H1 (cell line): ENCODE data around the gene CCN6. TPM values are rescaled to one million over a fixed set of nuclear protein-coding genes. Genes with fewer than 3 reads are reported as not detected.

Experiments used
- CTCF ChIA-PET: fragments of 300-600 bp; sonication (Branson Sonifier 250); formaldehyde crosslinking; loops from one replicate; lab custom pipeline; 2021; ENCODE audit not compliant: partially characterized antibody; lab: Charles Lee
- POLR2A ChIA-PET: fragments of 300-600 bp; sonication (Branson Sonifier 250); formaldehyde crosslinking; loops from one replicate; lab custom pipeline; 2021; ENCODE audit warnings: inconsistent platforms; ENCODE audit not compliant: partially characterized antibody; lab: Charles Lee
- DNase-seq, 2 experiments: peaks; one replicate each; pipeline versions ENCODE4 v3.0.0 to v3.0.0-alpha.2; 2010 to 2022; ENCODE audit warnings: low spot score in 2 of 2, low read depth in 1 of 2, mixed read lengths in 1 of 2
- FAIRE-seq: peaks from 2 replicates; lab custom pipeline; 2011; peaks lifted over from hg19 to GRCh38; lab: Jason Lieb, UNC
- H2AFZ ChIP-seq: 2 replicates; pipeline ENCODE4 v1.8.1; 2012; ENCODE audit warnings: low read length, inconsistent platforms
- H2AK5ac ChIP-seq: 2 replicates; pipeline ENCODE4 v1.6.1; 2013; ENCODE audit warnings: low read depth, low read length
- H2BK120ac ChIP-seq: replicated peaks from 2 replicates; pipeline ENCODE3; 2013; ENCODE audit warnings: low read depth, low read length, inconsistent platforms
- H2BK12ac ChIP-seq: 2 replicates; pipeline ENCODE4 v1.6.1; 2013; ENCODE audit warnings: low read depth, low read length
- H2BK15ac ChIP-seq: 2 replicates; pipeline ENCODE4 v1.6.1; 2013; ENCODE audit warnings: low read length
- H2BK20ac ChIP-seq: 2 replicates; pipeline ENCODE4 v1.6.1; 2013; ENCODE audit warnings: low read length
- H2BK5ac ChIP-seq: 2 replicates; pipeline ENCODE4 v1.6.1; 2013; ENCODE audit warnings: low read depth, low read length
- H3K14ac ChIP-seq: 2 replicates; pipeline ENCODE4 v1.6.1; 2013; ENCODE audit warnings: inconsistent platforms; ENCODE audit not compliant: insufficient read length
- H3K18ac ChIP-seq: 2 replicates; pipeline ENCODE4 v1.6.1; 2013; ENCODE audit warnings: low read length; ENCODE audit errors: extremely low read depth
- H3K23ac ChIP-seq: 2 replicates; pipeline ENCODE4 v1.6.1; 2013; ENCODE audit warnings: inconsistent platforms; ENCODE audit not compliant: insufficient read length
- H3K23me2 ChIP-seq: 2 replicates; pipeline ENCODE4 v1.6.1; 2013; ENCODE audit warnings: low read depth, low read length
- H3K27ac ChIP-seq: 2 replicates; pipeline ENCODE4 v1.6.1; 2011; ENCODE audit warnings: low read depth, low read length, inconsistent platforms
- H3K27me3 ChIP-seq, 4 experiments: replicated peaks in 1 of 4; 1 replicate in 1 of 4; 2 replicates in 3 of 4; pipeline versions ENCODE4 v1.6.1 to v1.8.1; 2011 to 2013; ENCODE audit warnings: low read length in 3 of 4, mild to moderate bottlenecking in 3 of 4, inconsistent platforms in 2 of 4, mixed read lengths in 2 of 4, moderate library complexity in 1 of 4; ENCODE audit not compliant: control insufficient read depth in 3 of 4, insufficient read depth in 3 of 4; ENCODE audit errors: extremely low read depth in 1 of 4
- H3K36me3 ChIP-seq, 4 experiments: 2 replicates each; pipeline versions ENCODE4 v1.6.1 to v1.8.1; 2011 to 2013; ENCODE audit warnings: mild to moderate bottlenecking in 4 of 4, low read length in 3 of 4, moderate library complexity in 2 of 4, control low read depth in 1 of 4, inconsistent platforms in 1 of 4; ENCODE audit not compliant: insufficient read depth in 4 of 4, control insufficient read depth in 2 of 4
- H3K4ac ChIP-seq: replicated peaks from 2 replicates; pipeline ENCODE3; 2013; ENCODE audit warnings: low read length, low read depth, mixed read lengths, inconsistent platforms; ENCODE audit not compliant: insufficient read length
- H3K4me1 ChIP-seq, 4 experiments: replicated peaks in 1 of 4; 1 replicate in 1 of 4; 2 replicates in 3 of 4; pipeline versions ENCODE4 v1.6.1 to v1.8.1; 2011 to 2013; ENCODE audit warnings: low read length in 3 of 4, inconsistent platforms in 2 of 4, mixed read lengths in 1 of 4; ENCODE audit not compliant: insufficient read depth in 4 of 4, control insufficient read depth in 3 of 4
- H3K4me2 ChIP-seq, 2 experiments: 2 replicates each; pipeline versions ENCODE4 v1.6.1 to v1.8.1; 2011 to 2013; ENCODE audit warnings: low read depth in 2 of 2, low read length in 2 of 2, control low read depth in 1 of 2, inconsistent platforms in 1 of 2, mild to moderate bottlenecking in 1 of 2; ENCODE audit not compliant: insufficient read depth in 1 of 2
- H3K4me3 ChIP-seq, 4 experiments: fragments of 200-600, 300-600 bp in 1 of 4; sonication (generic), shearing (Covaris generic), sonication (Bioruptor Twin) in 1 of 4; 2 replicates each; pipeline versions ENCODE4 v1.5.1 to v1.8.1; 2011 to 2016; ENCODE audit warnings: low read length in 4 of 4, low read depth in 3 of 4, control low read depth in 2 of 4, inconsistent platforms in 2 of 4, mild to moderate bottlenecking in 2 of 4, mixed read lengths in 1 of 4, moderate library complexity in 1 of 4; ENCODE audit not compliant: insufficient read depth in 2 of 4; ENCODE audit errors: extremely low read depth in 1 of 4
- H3K56ac ChIP-seq: replicated peaks from 2 replicates; pipeline ENCODE3; 2013; ENCODE audit warnings: low read depth, mild to moderate bottlenecking, mixed read lengths, low read length, inconsistent platforms; ENCODE audit not compliant: insufficient read length
- H3K79me1 ChIP-seq: 2 replicates; pipeline ENCODE4 v1.6.1; 2013; ENCODE audit warnings: low read depth, low read length, control low read depth
- H3K79me2 ChIP-seq, 2 experiments: 2 replicates each; pipeline versions ENCODE4 v1.6.1 to v1.8.1; 2012 to 2013; ENCODE audit warnings: low read length in 2 of 2, mild to moderate bottlenecking in 2 of 2, inconsistent platforms in 1 of 2; ENCODE audit not compliant: insufficient read depth in 2 of 2, control insufficient read depth in 1 of 2
- H3K9ac ChIP-seq, 4 experiments: replicated peaks in 1 of 4; 1 replicate in 1 of 4; 2 replicates in 3 of 4; pipeline versions ENCODE4 v1.6.1 to v1.8.1; 2011 to 2013; ENCODE audit warnings: low read depth in 3 of 4, low read length in 3 of 4, control low read depth in 2 of 4, mild to moderate bottlenecking in 2 of 4, moderate library complexity in 2 of 4, inconsistent platforms in 1 of 4; ENCODE audit errors: extremely low read depth in 1 of 4
- H3K9me3 ChIP-seq, 2 experiments: 2 replicates each; pipeline versions ENCODE4 v1.6.1 to v1.8.1; 2012 to 2013; ENCODE audit warnings: mild to moderate bottlenecking in 2 of 2, moderate library complexity in 2 of 2, control low read depth in 1 of 2, inconsistent platforms in 1 of 2, low read depth in 1 of 2, low read length in 1 of 2, mixed read lengths in 1 of 2; ENCODE audit not compliant: insufficient read depth in 2 of 2
- H4K20me1 ChIP-seq, 2 experiments: replicated peaks in 1 of 2; 2 replicates each; pipeline versions ENCODE3 to v1.8.1; 2011 to 2013; ENCODE audit warnings: inconsistent platforms in 2 of 2, low read length in 2 of 2, mild to moderate bottlenecking in 1 of 2; ENCODE audit not compliant: insufficient read depth in 2 of 2, control insufficient read depth in 1 of 2
- H4K5ac ChIP-seq: 2 replicates; pipeline ENCODE4 v1.6.1; 2013; ENCODE audit warnings: low read length, low read depth, mixed read lengths, inconsistent platforms; ENCODE audit not compliant: insufficient read length
- H4K8ac ChIP-seq: 2 replicates; pipeline ENCODE4 v1.8.0; 2013; ENCODE audit warnings: mild to moderate bottlenecking, moderate library complexity, low read length, inconsistent platforms; ENCODE audit not compliant: insufficient read depth; ENCODE audit errors: extremely low read depth
- H4K91ac ChIP-seq: replicated peaks from 2 replicates; pipeline ENCODE3; 2013; ENCODE audit warnings: low read length, mixed read lengths, inconsistent platforms; ENCODE audit not compliant: insufficient read length
- CTBP2 ChIP-seq: IDR thresholded peaks from 2 replicates; pipeline ENCODE4 v1.7.0; 2011; ENCODE audit warnings: borderline replicate concordance, mild to moderate bottlenecking, moderate library complexity, mixed read lengths, low read length; ENCODE audit not compliant: insufficient read depth, insufficient read length
- EZH2 ChIP-seq: fragments of 200-600 bp; sonication (generic); IDR thresholded peaks from 2 replicates; pipeline ENCODE4 v1.7.1; 2012; ENCODE audit warnings: low read depth, mild to moderate bottlenecking, moderate library complexity, low read length, inconsistent platforms; ENCODE audit not compliant: severe bottlenecking
- HDAC6 ChIP-seq: IDR thresholded peaks from one replicate; pipeline ENCODE4 v1.7.1; 2012; ENCODE audit warnings: low read depth, mild to moderate bottlenecking, inconsistent platforms, low read length, moderate library complexity
- MAFK ChIP-seq: IDR thresholded peaks from 2 replicates; pipeline ENCODE4 v1.6.1; 2012; ENCODE audit warnings: low read depth, mild to moderate bottlenecking, improper control_type of control experiment, low read length
- NRF1 ChIP-seq: IDR thresholded peaks from 2 replicates; pipeline ENCODE4 v1.6.1; 2011; ENCODE audit warnings: mild to moderate bottlenecking, low read depth, low read length, improper control_type of control experiment
- POLR2A ChIP-seq, 2 experiments: IDR thresholded peaks; 1 replicate in 1 of 2; 2 replicates in 1 of 2; pipeline ENCODE4 v1.6.1; 2011; ENCODE audit warnings: low read depth in 2 of 2, low read length in 2 of 2, mild to moderate bottlenecking in 2 of 2; ENCODE audit errors: control extremely low read depth in 1 of 2
- POU5F1 ChIP-seq: IDR thresholded peaks from 2 replicates; pipeline ENCODE4 v1.6.1; 2011; ENCODE audit warnings: low read depth, mild to moderate bottlenecking, low read length, moderate library complexity
- RAD21 ChIP-seq, 2 experiments: IDR thresholded peaks in 1 of 2; conservative IDR thresholded peaks in 1 of 2; 2 replicates each; pipeline ENCODE4 v1.6.1; 2011; ENCODE audit warnings: low read depth in 2 of 2, low read length in 2 of 2, improper control_type of control experiment in 1 of 2, inconsistent platforms in 1 of 2, mild to moderate bottlenecking in 1 of 2, moderate library complexity in 1 of 2
- RFX5 ChIP-seq: IDR thresholded peaks from 2 replicates; pipeline ENCODE4 v1.6.1; 2011; ENCODE audit warnings: low read depth, low read length, improper control_type of control experiment, borderline replicate concordance
- SAP30 ChIP-seq: fragments of 300-600 bp; sonication (generic); IDR thresholded peaks from 2 replicates; pipeline ENCODE4 v1.7.1; 2012; ENCODE audit warnings: low read length, moderate library complexity, mild to moderate bottlenecking, inconsistent platforms; ENCODE audit not compliant: insufficient read depth, insufficient replicate concordance
- SIRT6 ChIP-seq: IDR thresholded peaks from one replicate; pipeline ENCODE4 v1.7.1; 2012; ENCODE audit warnings: low read length, inconsistent platforms
- SUZ12 ChIP-seq: fragments of 200-600 bp; sonication (generic); IDR thresholded peaks from 2 replicates; pipeline ENCODE4 v1.6.1; 2012; ENCODE audit warnings: mild to moderate bottlenecking, inconsistent platforms, low read length, moderate library complexity, mixed read lengths
- TAF1 ChIP-seq: IDR thresholded peaks from 2 replicates; pipeline ENCODE4 v1.6.1; 2011; ENCODE audit warnings: mild to moderate bottlenecking, low read depth, low read length
- WGBS, 2 experiments: shearing (Covaris generic) in 1 of 2; methylation state at CpG; one replicate each; pipeline versions ENCODE4 v1.1.6 to v1.1.7; 2013 to 2015; ENCODE audit warnings: low lambda C conversion rate in 2 of 2, mixed read lengths in 2 of 2, inconsistent platforms in 1 of 2, low coverage in 1 of 2, missing lambda C conversion rate in 1 of 2; ENCODE audit not compliant: insufficient replicate concordance in 2 of 2, insufficient coverage in 1 of 2, insufficient read length in 1 of 2; ENCODE audit errors: extremely low coverage in 1 of 2, missing lambda C conversion rate in 1 of 2; 5-methylcytosine and 5-hydroxymethylcytosine counted together
- polyA plus RNA-seq, 7 experiments: library from polyadenylated mRNA; depleted of rRNA in 3 of 7; stranded (reverse) in 5 of 7; unstranded in 2 of 7; fragments of >200 nt in 5 of 7; fragments of 200-250 nt in 2 of 7; gene quantifications; 1 replicate in 5 of 7; 2 replicates in 1 of 7; 4 replicates in 1 of 7; pipeline versions ENCODE4 v1.2.1 to v1.2.3, GENCODE V29; 2011 to 2013; ENCODE audit warnings: missing spikeins in 2 of 7, mixed read lengths in 2 of 7
- total RNA-seq: library from RNA; stranded (reverse); fragmentation: NEBNext Ultra II Directional; extraction: Animal tissue kit (Norgen Biotek cat#: 25700); gene quantifications from 2 replicates; pipeline ENCODE4 v1.2.1, GENCODE V29; 2021
- TF ChIP-seq, protein P1 (sequence below): IDR thresholded peaks from 2 replicates; pipeline ENCODE4 v1.6.1; 2012; ENCODE audit warnings: inconsistent platforms

CCN6 gene
- total and polyA plus RNA-seq, 2 of the 8 experiments (the other 6 are each of a cell fraction or from before 2014, with no cell fraction given), result not detected

- H3K9me3 ChIP-seq, result peaks cover 3 to 4% of the 10 kb centered on the region in 2 experiments; a peak in 1 of 4 replicates
- no peak overlapping the region for H3K18ac ChIP-seq
- H3K4me1 ChIP-seq, result no peaks in the 10 kb centered on the region
- no peak overlapping the region for H3K4me3 ChIP-seq
- FAIRE-seq (no peak), DNase-seq (no peak)
- no peaks in the 10 kb centered on the region for H3K27me3 ChIP-seq
- no peak overlapping the region for H3K9ac ChIP-seq
- H3K79me2 ChIP-seq, result no peaks in the 10 kb centered on the region
- no peak overlapping the region for H3K14ac ChIP-seq
- H3K27ac ChIP-seq, result no peak overlapping the region
- no peaks in the 10 kb centered on the region for H4K20me1 ChIP-seq
- no peak overlapping the region for H4K8ac ChIP-seq
- H4K5ac ChIP-seq, result no peak overlapping the region
- no peak overlapping the region for H2BK20ac ChIP-seq
- no peak overlapping the region for H3K4me2 ChIP-seq
- H2AK5ac ChIP-seq, result no peak overlapping the region
- no peak overlapping the region for H2BK5ac ChIP-seq
- no peak overlapping the region for H3K56ac ChIP-seq
- no peak overlapping the region for H2BK120ac ChIP-seq
- WGBS, 2 experiments, result 89% methylated on average over 1 of the region's 1 CpG; no CpG with 5 or more reads in 1 of the 2 experiments
- H2BK12ac ChIP-seq, result no peak overlapping the region
- POLR2A ChIA-PET, result no interaction called here
- no peak overlapping the region for H2BK15ac ChIP-seq
- H3K23ac ChIP-seq, result no peak overlapping the region
- CTCF ChIA-PET, result interaction anchor here (1.0 to 12.2 kb wide), 5 partner anchors 8 to 168 kb away, joined by 3 to 92 read pairs (median 10); no protein-coding TSS in a partner anchor
- H2AFZ ChIP-seq, result no peak overlapping the region
- H3K36me3 ChIP-seq, result no peaks in the 10 kb centered on the region
- H3K4ac ChIP-seq, result no peak overlapping the region
- H4K91ac ChIP-seq, result no peak overlapping the region
- H3K23me2 ChIP-seq, result no peaks in the 10 kb centered on the region; the same call in 1 of the 2 replicates
- no peaks in the 10 kb centered on the region for H3K79me1 ChIP-seq
- TF ChIP-seq, protein P1, sequence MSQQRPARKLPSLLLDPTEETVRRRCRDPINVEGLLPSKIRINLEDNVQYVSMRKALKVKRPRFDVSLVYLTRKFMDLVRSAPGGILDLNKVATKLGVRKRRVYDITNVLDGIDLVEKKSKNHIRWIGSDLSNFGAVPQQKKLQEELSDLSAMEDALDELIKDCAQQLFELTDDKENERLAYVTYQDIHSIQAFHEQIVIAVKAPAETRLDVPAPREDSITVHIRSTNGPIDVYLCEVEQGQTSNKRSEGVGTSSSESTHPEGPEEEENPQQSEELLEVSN, result no peak
- TF ChIP-seq POU5F1, result no peak
- TF ChIP-seq POLR2A (IDR thresholded peaks at IDR 0.05; ENCODE audit: control extremely low read depth in 1 of 2, low read depth in 2 of 2, low read length in 2 of 2), result no peak
- no peak for TF ChIP-seq HDAC6
- no peak for TF ChIP-seq RAD21 (IDR thresholded peaks at IDR 0.05 in 1 of 2, conservative IDR thresholded peaks at IDR 0.05 in 1 of 2; ENCODE audit: low read depth in 2 of 2, low read length in 2 of 2)
- TF ChIP-seq CTBP2, result no peak
- no peak for TF ChIP-seq TAF1
- no peak for TF ChIP-seq SUZ12
- TF ChIP-seq EZH2, result no peak
- no peak for TF ChIP-seq SIRT6
- no peak for TF ChIP-seq NRF1
- no peak for TF ChIP-seq SAP30
- TF ChIP-seq MAFK, result no peak
- no peak for TF ChIP-seq RFX5
These were observed 34.3 kb upstream of the CCN6 start for GRCh38 chr6:112019589-112019988.
